Central memory CD8-positive, alpha-beta T cell (primary cell): Measurements from ENCODE around the gene PDS5B.

Experiments used
- ATAC-seq: fragments of 150-1000 bp; cut with Tn5 transposase; replicated peaks from 2 replicates; pipeline ENCODE4 v1.10.0; 2022; ENCODE audit warnings: mild to moderate bottlenecking, moderate FRiP score, moderate number of reproducible peaks; ENCODE audit not compliant: poor library complexity, severe bottlenecking; ENCODE audit errors: extremely low read depth
- DNase-seq, 2 donors: peaks; one replicate each; pipeline ENCODE4 v3.0.0; 2021; ENCODE audit warnings: low spot score in 2 of 2
- H3K27ac Mint-ChIP-seq: one replicate; pipeline ENCODE4 v1.8.0; 2022; ENCODE audit warnings: low read depth, mild to moderate bottlenecking, moderate library complexity, mixed read lengths
- H3K27me3 Mint-ChIP-seq: one replicate; pipeline ENCODE4 v1.8.0; 2022; ENCODE audit warnings: mixed read lengths
- H3K36me3 Mint-ChIP-seq: one replicate; pipeline ENCODE4 v1.8.0; 2022; ENCODE audit warnings: mild to moderate bottlenecking, moderate library complexity, mixed read lengths; ENCODE audit not compliant: insufficient read depth
- H3K4me1 Mint-ChIP-seq: one replicate; pipeline ENCODE4 v1.8.0; 2022; ENCODE audit warnings: mixed read lengths
- H3K4me3 Mint-ChIP-seq: one replicate; pipeline ENCODE4 v1.8.0; 2022; ENCODE audit warnings: mild to moderate bottlenecking, moderate library complexity, mixed read lengths
- H3K9me3 Mint-ChIP-seq: one replicate; pipeline ENCODE4 v1.8.0; 2022; ENCODE audit warnings: mixed read lengths

PDS5B gene

DNA sequence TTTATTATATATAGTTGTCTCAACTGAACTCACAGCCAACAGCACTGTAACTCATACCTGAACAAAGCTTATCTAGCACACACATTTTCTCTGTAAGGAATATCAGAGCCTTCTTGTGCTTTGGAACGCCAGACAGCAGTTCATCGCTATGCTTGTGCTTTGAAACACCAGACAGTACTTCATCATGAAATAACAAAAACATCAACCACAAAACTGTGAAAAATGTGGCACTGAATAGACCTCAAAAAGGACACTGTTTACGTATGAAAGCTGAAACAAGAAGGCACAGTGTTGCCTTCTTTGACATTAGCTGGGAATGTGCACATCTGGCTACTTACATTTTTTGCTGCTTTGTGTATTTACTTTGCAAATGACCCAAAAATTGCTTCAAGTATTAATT, 160.2 kb downstream of the PDS5B start:
- H3K4me1 Mint-ChIP-seq = peaks cover 16% of the 10 kb centered on the region
- H3K36me3 Mint-ChIP-seq = peaks cover 23% of the 10 kb centered on the region
- peak overlapping the region; percentile 60 for H3K27ac Mint-ChIP-seq
- no peaks in the 10 kb centered on the region for H3K9me3 Mint-ChIP-seq
- no peaks in the 10 kb centered on the region for H3K27me3 Mint-ChIP-seq
- ATAC-seq (peak; percentile 89), DNase-seq (no peak)
- no peak overlapping the region for H3K4me3 Mint-ChIP-seq

DNA sequence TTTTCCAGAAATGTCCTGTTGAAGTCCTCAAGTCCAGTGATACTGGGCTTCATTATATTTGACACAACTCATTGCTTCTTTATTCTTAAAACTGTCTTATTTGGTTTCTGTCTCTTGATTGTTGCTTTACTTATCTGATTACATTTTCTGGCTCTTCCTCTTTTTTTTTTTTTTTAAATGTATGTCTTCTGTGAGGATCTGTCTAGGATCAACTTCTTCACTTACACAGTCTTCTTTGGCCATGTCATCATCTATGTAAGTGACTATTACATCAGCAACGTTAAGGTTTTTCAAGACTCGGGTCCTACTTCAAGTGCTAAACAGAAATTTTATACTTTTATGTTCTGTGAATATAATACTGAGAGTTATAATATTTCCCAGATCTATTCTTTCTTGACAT, 162.1 kb downstream of the PDS5B start:
- peak overlapping the region; percentile 19 for H3K27ac Mint-ChIP-seq
- peaks cover 16% of the 10 kb centered on the region for H3K4me1 Mint-ChIP-seq
- no peak overlapping the region for H3K4me3 Mint-ChIP-seq
- ATAC-seq (no peak), DNase-seq (no peak)
- H3K9me3 Mint-ChIP-seq = no peaks in the 10 kb centered on the region
- H3K27me3 Mint-ChIP-seq = no peaks in the 10 kb centered on the region
- H3K36me3 Mint-ChIP-seq = peaks cover 20% of the 10 kb centered on the region

DNA sequence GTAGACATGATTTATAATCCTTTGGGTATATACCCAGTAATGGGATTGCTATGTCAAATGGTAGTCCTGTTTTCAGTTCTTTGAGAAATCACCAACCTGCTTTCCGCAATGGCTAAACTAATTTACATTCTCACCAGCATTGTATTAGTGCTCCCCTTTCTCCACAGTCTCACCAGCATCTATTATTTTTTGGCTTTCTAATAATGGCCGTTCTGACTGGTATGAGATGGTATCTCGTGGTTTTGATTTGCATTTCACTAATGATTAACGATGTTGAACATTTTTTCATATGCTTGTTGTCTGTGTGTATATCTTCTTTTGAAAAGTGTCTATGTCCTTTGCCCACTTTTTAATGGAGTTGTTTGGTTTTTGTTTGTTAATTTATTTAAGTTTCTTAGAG, 165.1 kb downstream of the PDS5B start:
- no peak for DNase-seq
- H3K9me3 Mint-ChIP-seq = no peaks in the 10 kb centered on the region
- no peaks in the 10 kb centered on the region for H3K27me3 Mint-ChIP-seq
- no peak overlapping the region for H3K4me3 Mint-ChIP-seq
- no peak for ATAC-seq
- H3K27ac Mint-ChIP-seq = no peak overlapping the region
- peaks cover 20% of the 10 kb centered on the region for H3K36me3 Mint-ChIP-seq
- peaks cover 8% of the 10 kb centered on the region for H3K4me1 Mint-ChIP-seq

DNA sequence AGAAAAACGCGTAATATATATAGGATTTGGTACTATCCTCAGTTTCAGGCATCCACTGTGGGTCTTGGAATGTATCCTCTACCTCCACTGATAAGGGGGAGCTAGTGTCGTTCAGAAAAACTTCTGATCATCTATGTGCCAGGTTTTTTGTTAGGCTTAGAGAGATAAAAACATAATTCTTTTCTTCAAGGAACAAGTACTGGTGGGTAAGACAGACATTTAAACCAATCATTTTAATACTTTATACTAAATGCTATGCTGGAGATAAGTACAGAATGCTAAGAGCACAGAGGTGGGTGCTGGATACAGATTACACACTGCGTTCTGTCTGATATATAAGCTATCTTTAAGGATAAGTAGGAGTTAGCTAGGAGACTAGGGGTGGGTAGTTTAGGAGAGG, 166.1 kb downstream of the PDS5B start:
- Mint-ChIP-seq H3K4me1 (peaks cover 4% of the 10 kb centered on the region), H3K36me3 (peaks cover 16% of the 10 kb centered on the region), H3K4me3 (no peak overlapping the region), H3K9me3 (no peaks in the 10 kb centered on the region), H3K27me3 (no peaks in the 10 kb centered on the region), H3K27ac (no peak overlapping the region)
- ATAC-seq (no peak), DNase-seq (no peak)

DNA sequence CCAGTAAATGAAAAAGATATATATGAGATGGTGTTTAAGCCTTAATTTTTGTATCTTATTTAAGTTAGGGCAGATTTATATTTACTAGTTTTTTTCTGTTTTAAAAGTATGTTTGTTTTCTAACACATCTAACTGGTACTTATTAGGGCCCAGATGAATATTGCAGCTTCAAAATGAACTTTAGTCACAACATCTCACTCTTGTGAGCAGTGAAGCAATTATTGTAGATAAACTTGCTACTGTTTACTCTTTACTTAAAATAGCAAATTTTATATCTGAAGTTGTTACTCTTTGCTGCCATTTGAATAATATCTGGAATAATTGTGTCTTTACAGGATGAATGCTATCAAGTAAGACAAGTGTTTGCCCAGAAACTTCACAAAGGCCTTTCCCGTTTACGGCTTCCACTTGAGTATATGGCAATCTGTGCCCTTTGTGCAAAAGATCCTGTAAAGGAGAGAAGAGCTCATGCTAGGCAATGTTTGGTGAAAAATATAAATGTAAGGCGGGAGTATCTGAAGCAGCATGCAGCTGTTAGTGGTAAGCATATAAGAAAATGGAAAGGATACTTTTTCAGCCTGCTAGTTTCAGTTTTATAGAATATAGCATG, 166.8 kb downstream of the PDS5B start:
- no peaks in the 10 kb centered on the region for H3K27me3 Mint-ChIP-seq
- peaks cover 4% of the 10 kb centered on the region for H3K4me1 Mint-ChIP-seq
- H3K4me3 Mint-ChIP-seq = no peak overlapping the region
- DNase-seq = no peak
- H3K9me3 Mint-ChIP-seq = no peaks in the 10 kb centered on the region
- peaks cover 15% of the 10 kb centered on the region for H3K36me3 Mint-ChIP-seq
- no peak for ATAC-seq
- H3K27ac Mint-ChIP-seq = no peak overlapping the region

DNA sequence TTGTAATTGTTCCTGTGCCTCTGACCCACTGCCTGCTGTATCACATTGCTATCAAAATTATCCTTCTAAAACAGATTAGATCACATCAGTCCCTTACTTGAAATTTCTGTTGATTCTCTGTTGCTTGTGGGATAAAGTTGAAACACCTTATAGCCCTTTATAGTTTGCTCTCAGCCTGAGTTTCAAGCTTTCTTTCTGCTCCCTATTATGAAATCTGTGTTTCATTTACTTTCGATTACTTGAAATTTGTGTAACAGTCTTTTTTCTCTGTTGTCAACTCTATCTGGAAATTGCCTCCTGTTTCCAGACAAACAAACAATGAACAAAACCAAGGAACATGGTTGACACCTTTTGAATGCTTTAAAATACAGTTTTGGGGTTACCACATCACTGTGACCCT, 167.9 kb downstream of the PDS5B start:
- no peak for ATAC-seq
- Mint-ChIP-seq H3K4me1 (peaks cover 4% of the 10 kb centered on the region), H3K36me3 (peaks cover 15% of the 10 kb centered on the region), H3K9me3 (no peaks in the 10 kb centered on the region), H3K27ac (no peak overlapping the region), H3K27me3 (no peaks in the 10 kb centered on the region), H3K4me3 (no peak overlapping the region)
- DNase-seq = no peak

DNA sequence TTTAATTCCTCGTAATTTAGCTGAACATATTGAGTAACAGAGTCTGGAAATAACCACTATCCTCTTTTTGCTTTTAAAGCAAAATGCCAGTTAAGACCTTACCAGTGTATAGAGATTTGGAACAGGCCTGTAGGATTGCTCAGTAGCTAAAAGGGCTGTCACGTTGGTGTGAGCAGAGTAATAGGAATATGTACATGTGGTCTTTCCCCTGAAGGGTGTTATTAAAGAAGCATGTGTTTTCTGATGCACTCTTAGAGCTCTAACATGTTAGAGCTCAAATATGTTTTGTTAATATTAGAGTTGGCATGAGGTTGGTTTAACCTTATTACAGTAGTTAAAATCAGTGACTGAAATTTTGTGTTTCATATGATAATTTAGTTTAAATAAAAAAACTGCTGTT, 172.9 kb downstream of the PDS5B start:
- Mint-ChIP-seq H3K27me3 (no peaks in the 10 kb centered on the region), H3K36me3 (peaks cover 44% of the 10 kb centered on the region), H3K27ac (no peak overlapping the region), H3K4me3 (no peak overlapping the region), H3K4me1 (no peaks in the 10 kb centered on the region), H3K9me3 (peaks cover 6% of the 10 kb centered on the region)
- no peak for DNase-seq
- no peak for ATAC-seq

DNA sequence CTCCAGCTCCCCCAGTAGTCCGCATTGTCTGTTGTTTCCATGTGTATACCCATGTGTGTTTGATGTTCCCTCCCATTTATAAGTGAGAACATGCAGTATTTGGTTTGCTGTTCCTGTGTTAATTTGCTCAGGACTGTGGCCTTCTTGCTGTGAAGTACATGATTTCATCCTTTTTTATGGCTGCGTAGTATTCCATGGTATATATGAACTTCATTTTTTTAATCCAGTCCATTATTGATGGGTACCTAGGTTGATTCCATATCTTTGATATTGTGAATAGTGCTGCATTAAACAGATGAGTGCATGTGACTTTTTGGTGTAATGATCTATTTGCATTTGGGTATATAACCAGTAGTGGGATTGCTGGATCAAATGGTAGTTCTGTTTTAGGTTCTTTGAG, 175.2 kb downstream of the PDS5B start:
- Mint-ChIP-seq H3K27me3 (no peaks in the 10 kb centered on the region), H3K4me1 (no peaks in the 10 kb centered on the region), H3K9me3 (peaks cover 6% of the 10 kb centered on the region), H3K27ac (no peak overlapping the region), H3K4me3 (no peak overlapping the region), H3K36me3 (peaks cover 46% of the 10 kb centered on the region)
- no peak for DNase-seq
- ATAC-seq = no peak

DNA sequence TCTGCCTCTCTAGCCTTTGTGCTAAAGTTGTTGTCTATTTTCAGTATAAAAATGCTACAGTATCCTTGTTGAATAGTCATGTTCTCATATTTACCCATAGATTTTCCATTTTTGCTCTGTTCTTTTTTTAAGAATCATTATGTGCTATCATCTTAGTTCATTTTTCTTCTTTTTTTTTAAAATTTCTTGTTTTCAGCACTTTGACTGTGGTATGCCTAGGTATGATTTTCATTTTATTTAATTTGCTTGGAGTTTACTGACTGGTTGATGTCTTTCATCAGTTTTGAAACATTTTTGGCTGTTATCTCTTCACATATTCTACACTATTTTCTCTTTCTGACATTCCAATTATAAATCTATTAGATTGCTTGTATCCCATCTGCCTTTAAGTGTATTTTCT, 192.9 kb downstream of the PDS5B start:
- no peak overlapping the region for H3K4me3 Mint-ChIP-seq
- no peak overlapping the region for H3K27ac Mint-ChIP-seq
- ATAC-seq (no peak), DNase-seq (no peak)
- peaks cover 14% of the 10 kb centered on the region for H3K36me3 Mint-ChIP-seq
- no peaks in the 10 kb centered on the region for H3K9me3 Mint-ChIP-seq
- H3K27me3 Mint-ChIP-seq = no peaks in the 10 kb centered on the region
- H3K4me1 Mint-ChIP-seq = peaks cover 17% of the 10 kb centered on the region

DNA sequence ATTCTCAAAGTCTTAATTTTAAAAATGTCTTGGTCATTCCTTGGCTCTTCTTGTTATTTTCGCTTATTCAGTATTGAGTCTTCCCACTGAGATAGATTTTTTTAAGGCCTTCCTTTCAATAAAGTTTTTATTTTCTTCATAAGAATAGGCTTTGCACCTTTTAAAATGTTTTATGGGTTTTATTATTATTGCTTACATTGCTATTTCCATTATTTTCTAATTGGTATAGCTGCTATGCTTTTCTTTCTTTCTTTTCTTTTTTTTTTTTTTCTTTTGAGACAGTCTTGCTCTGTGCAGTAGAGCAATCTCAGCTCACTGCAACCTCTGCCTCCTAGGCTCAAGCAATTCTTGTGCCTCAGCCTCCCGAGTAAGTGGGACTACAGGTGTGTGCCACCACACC, 195.7 kb downstream of the PDS5B start:
- H3K9me3 Mint-ChIP-seq = no peaks in the 10 kb centered on the region
- H3K4me3 Mint-ChIP-seq = no peak overlapping the region
- peaks cover 18% of the 10 kb centered on the region for H3K4me1 Mint-ChIP-seq
- H3K27me3 Mint-ChIP-seq = no peaks in the 10 kb centered on the region
- peak overlapping the region; percentile 18 for H3K27ac Mint-ChIP-seq
- peaks cover 6% of the 10 kb centered on the region for H3K36me3 Mint-ChIP-seq
- DNase-seq (no peak), ATAC-seq (no peak)

DNA sequence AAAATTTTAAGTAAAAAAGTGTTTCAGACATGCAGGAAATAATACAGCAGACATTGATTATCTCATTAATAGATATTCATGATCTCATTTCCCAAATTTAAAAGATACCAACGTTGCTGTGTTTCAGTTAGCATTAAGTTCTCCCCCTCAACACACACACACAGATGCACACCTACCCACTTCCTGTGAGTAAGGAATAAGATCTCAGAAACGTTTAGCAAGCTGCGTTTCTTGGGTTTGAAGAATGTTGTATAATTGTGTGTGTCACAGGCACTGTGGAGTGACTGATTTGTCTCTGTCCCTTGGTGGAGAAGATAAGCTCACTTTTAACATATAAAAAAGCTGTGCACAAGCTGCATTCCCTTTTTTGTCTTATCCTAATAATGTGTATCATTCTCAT, 196.8 kb downstream of the PDS5B start:
- H3K9me3 Mint-ChIP-seq = no peaks in the 10 kb centered on the region
- peaks cover 18% of the 10 kb centered on the region for H3K4me1 Mint-ChIP-seq
- H3K27me3 Mint-ChIP-seq = no peaks in the 10 kb centered on the region
- DNase-seq (no peak), ATAC-seq (peak; percentile 65)
- peak overlapping the region; percentile 46 for H3K4me3 Mint-ChIP-seq
- H3K36me3 Mint-ChIP-seq = peaks cover 6% of the 10 kb centered on the region
- H3K27ac Mint-ChIP-seq = peak overlapping the region; percentile 38

DNA sequence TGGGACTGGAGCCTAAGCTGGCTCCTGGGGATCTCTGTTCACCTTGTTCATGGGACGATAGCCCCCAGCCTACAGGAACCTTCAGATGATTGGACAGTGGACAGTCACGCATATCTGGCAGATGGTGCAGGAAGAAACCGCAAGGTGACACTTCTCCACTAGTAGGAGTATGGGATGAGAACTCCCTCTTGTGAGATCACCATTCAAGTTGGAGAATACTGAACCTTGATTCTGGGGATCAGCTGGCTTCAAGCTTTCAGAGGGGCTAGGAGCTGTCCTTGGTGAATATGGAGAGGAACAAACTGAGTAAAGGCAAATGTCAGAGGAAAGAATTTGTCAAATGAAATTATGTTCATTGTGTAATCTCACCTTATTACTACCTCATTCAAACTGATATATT, 204.5 kb downstream of the PDS5B start:
- ATAC-seq = no peak
- no peaks in the 10 kb centered on the region for H3K27me3 Mint-ChIP-seq
- H3K4me3 Mint-ChIP-seq = no peak overlapping the region
- no peak for DNase-seq
- no peaks in the 10 kb centered on the region for H3K36me3 Mint-ChIP-seq
- H3K27ac Mint-ChIP-seq = peak overlapping the region; percentile 50
- H3K4me1 Mint-ChIP-seq = peaks cover 18% of the 10 kb centered on the region
- H3K9me3 Mint-ChIP-seq = no peaks in the 10 kb centered on the region

DNA sequence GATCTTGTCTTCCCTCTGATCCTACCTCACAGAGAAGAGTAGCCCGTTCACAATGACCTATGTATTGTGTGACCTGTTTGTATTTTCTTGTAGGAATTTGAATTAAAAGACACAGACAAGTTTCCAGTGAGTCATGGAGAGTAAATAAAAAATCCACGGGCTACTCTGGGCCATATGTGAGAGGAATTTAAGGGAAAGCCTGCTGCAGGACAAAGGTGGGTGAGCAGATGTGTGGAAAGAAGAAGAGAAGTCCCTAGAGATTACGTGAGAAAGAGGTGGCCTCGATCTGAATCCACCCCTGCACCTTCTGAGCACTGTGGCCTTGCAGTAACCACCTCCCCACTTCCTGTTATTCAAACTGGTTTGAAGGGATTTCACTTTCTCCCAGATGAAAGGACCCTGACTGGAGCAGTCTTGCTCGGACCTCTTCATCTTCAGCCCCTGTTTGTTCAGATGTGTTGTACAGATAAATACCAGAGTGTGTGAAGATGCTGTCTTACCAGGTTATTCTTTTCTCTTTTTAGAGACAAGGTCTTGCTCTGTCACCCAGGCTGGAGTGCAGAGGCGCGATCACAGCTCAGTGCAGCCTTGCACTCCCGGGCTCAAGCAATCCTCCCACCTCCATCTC, 205.4 kb downstream of the PDS5B start:
- Mint-ChIP-seq H3K9me3 (no peaks in the 10 kb centered on the region), H3K36me3 (no peaks in the 10 kb centered on the region), H3K4me3 (peak overlapping the region; percentile 60), H3K4me1 (peaks cover 18% of the 10 kb centered on the region), H3K27me3 (peaks cover 7% of the 10 kb centered on the region), H3K27ac (peak overlapping the region; percentile 50)
- peak; percentile 69 for ATAC-seq
- DNase-seq = no peak
